GM21515 (cell line): ENCODE measurements around the gene ATG7.
"Not testable (repeated sequence)": the region's sequence is repeated elsewhere in the genome, so short reads cannot be mapped to it uniquely, and the experiment has no call there.

Source experiments
- ATAC-seq: cut with Tn5 transposase; IDR thresholded peaks from one replicate; pipeline ENCODE4 v1.9.1; 2021; ENCODE audit not compliant: unreplicated experiment

Gene ATG7

GRCh38 chr3:11385891-11386290 is 113.7 kb downstream of the ATG7 start:
- no peak for ATAC-seq

- ATAC-seq = no peak
Observed at GRCh38 chr3:11386465-11387113, 114.4 kb downstream of the ATG7 start.

- no peak for ATAC-seq
Observed at GRCh38 chr3:11389386-11390268, 117.4 kb downstream of the ATG7 start.

- no peak for ATAC-seq
Observed at GRCh38 chr3:11390411-11391131, 118.4 kb downstream of the ATG7 start.

GRCh38 chr3:11391174-11391879 is 119.1 kb downstream of the ATG7 start:
- no peak for ATAC-seq

- no peak for ATAC-seq
Observed at GRCh38 chr3:11392014-11392859, 120.0 kb downstream of the ATG7 start.

- no peak for ATAC-seq
Observed at GRCh38 chr3:11392860-11393114, 120.6 kb downstream of the ATG7 start.

GRCh38 chr3:11393401-11393800 is 121.2 kb downstream of the ATG7 start:
- ATAC-seq = no peak

- ATAC-seq = no peak
Observed at GRCh38 chr3:11394392-11394791, 122.2 kb downstream of the ATG7 start.

GRCh38 chr3:11400213-11400612 is 128.0 kb downstream of the ATG7 start:
- no peak for ATAC-seq

GRCh38 chr3:11401434-11401833 is 129.2 kb downstream of the ATG7 start:
- ATAC-seq = no peak

- ATAC-seq = no peak
Observed at GRCh38 chr3:11405323-11405722, 133.1 kb downstream of the ATG7 start.

GRCh38 chr3:11407644-11408043 is 135.4 kb downstream of the ATG7 start:
- no peak for ATAC-seq

- not testable (repeated sequence) for ATAC-seq
Observed at GRCh38 chr3:11408324-11408859, 136.2 kb downstream of the ATG7 start.

GRCh38 chr3:11410564-11410963 is 138.4 kb downstream of the ATG7 start:
- no peak for ATAC-seq

GRCh38 chr3:11411956-11412355 is 139.8 kb downstream of the ATG7 start:
- ATAC-seq = no peak

- no peak for ATAC-seq
Observed at GRCh38 chr3:11413071-11413470, 140.9 kb downstream of the ATG7 start.

- no peak for ATAC-seq
Observed at GRCh38 chr3:11415099-11415498, 142.9 kb downstream of the ATG7 start.

GRCh38 chr3:11420066-11420465 is 147.9 kb downstream of the ATG7 start:
- ATAC-seq = no peak

- ATAC-seq = no peak
Observed at GRCh38 chr3:11422291-11422690, 150.1 kb downstream of the ATG7 start.
